Vagina (tissue), 2 donors: ENCODE results near the gene SKIDA1. TPM values are rescaled to one million over a fixed set of nuclear protein-coding genes. Genes with fewer than 3 reads are reported as not detected.
"Not testable (repeated sequence)": the region's sequence is repeated elsewhere in the genome, so short reads cannot be mapped to it uniquely, and the experiment has no call there.

Experiments
- DNase-seq, 2 donors: peaks; one replicate each; pipeline ENCODE4 v3.0.0-alpha.2; 2017; ENCODE audit errors: extremely low spot score in 2 of 2
- H3K27ac ChIP-seq: fragments of 200-600 bp; sonication (generic); one replicate; pipeline ENCODE4 v1.5.1; 2019
- H3K27me3 ChIP-seq: fragments of 200-600 bp; sonication (generic); one replicate; pipeline ENCODE4 v1.5.1; 2019
- H3K36me3 ChIP-seq, 2 donors: fragments of 200-600 bp; sonication (generic); one replicate each; pipeline ENCODE4 v1.5.1; 2017 to 2019
- H3K4me1 ChIP-seq: fragments of 200-600 bp; sonication (generic); one replicate; pipeline ENCODE4 v1.5.1; 2019
- H3K4me3 ChIP-seq, 2 donors: fragments of 200-600 bp; sonication (generic); 1 replicate in 1 of 2; 2 replicates in 1 of 2; pipeline ENCODE4 v1.5.1; 2016 to 2019
- H3K9me3 ChIP-seq: fragments of 200-600 bp; sonication (generic); one replicate; pipeline ENCODE4 v1.5.1; 2019
- CTCF ChIP-seq, 3 experiments: fragments of 450-650 bp in 2 of 3; fragments of 200-600 bp in 1 of 3; sonication (generic) in 1 of 3; IDR thresholded peaks; one replicate each; pipeline ENCODE4 v1.5.1; 2017 to 2019; ENCODE audit warnings: antibody characterized with exemption in 3 of 3, mild to moderate bottlenecking in 2 of 3, moderate library complexity in 2 of 3
- POLR2A ChIP-seq, 2 donors: fragments of 450-650 bp; IDR thresholded peaks; one replicate each; pipeline ENCODE4 v1.6.1; 2017; ENCODE audit warnings: antibody characterized with exemption in 2 of 2, mild to moderate bottlenecking in 2 of 2, moderate library complexity in 2 of 2
- POLR2AphosphoS5 ChIP-seq, 2 donors: sonication (generic); formaldehyde crosslinking; IDR thresholded peaks; one replicate each; pipeline ENCODE4 v1.9.0; 2017; ENCODE audit warnings: antibody characterized with exemption in 2 of 2, mild to moderate bottlenecking in 2 of 2, low read depth in 1 of 2; ENCODE audit not compliant: insufficient read depth in 1 of 2
- intact Hi-C: fragments of 100-400 bp; cut with DNase I; formaldehyde crosslinking; loops from one replicate; pipeline ENCODE4 v1.15.1; 2023
- total RNA-seq: library from RNA; depleted of rRNA; stranded (reverse); fragments of >200 nt; gene quantifications from one replicate; pipeline ENCODE4 v1.2.3, GENCODE V29; 2016

SKIDA1 gene
- total RNA-seq, 1 donor from 2014 or later: 2.7 TPM

GRCh38 chr10:21552638-21553037, 27.2 kb upstream of the SKIDA1 start:
- no peak overlapping the region for H3K27ac ChIP-seq
- no peaks in the 10 kb centered on the region for H3K9me3 ChIP-seq
- peaks cover 8% of the 10 kb centered on the region for H3K4me1 ChIP-seq
- H3K36me3 ChIP-seq: peaks cover 0 to 12% of the 10 kb centered on the region in 2 donors
- no peak for TF ChIP-seq CTCF (IDR thresholded peaks at IDR 0.05)
- TF ChIP-seq POLR2AphosphoS5 (IDR thresholded peaks at IDR 0.05; ENCODE audit: insufficient read depth in 1 of 2, low read depth in 1 of 2): no peak
- TF ChIP-seq POLR2A (IDR thresholded peaks at IDR 0.05): no peak
- H3K4me3 ChIP-seq: no peak overlapping the region
- H3K27me3 ChIP-seq: no peaks in the 10 kb centered on the region
- DNase-seq: no peak
- intact Hi-C loops: no loop called here

GRCh38 chr10:21547246-21547645, 21.8 kb upstream of the SKIDA1 start:
- Histone ChIP-seq H3K36me3 (peaks cover 0 to 39% of the 10 kb centered on the region in 2 donors), H3K27ac (no peak overlapping the region), H3K4me1 (no peaks in the 10 kb centered on the region), H3K27me3 (no peaks in the 10 kb centered on the region), H3K9me3 (no peaks in the 10 kb centered on the region), H3K4me3 (no peak overlapping the region)
- DNase-seq: no peak
- TF ChIP-seq POLR2A (IDR thresholded peaks at IDR 0.05) (no peak), CTCF (IDR thresholded peaks at IDR 0.05) (no peak), POLR2AphosphoS5 (IDR thresholded peaks at IDR 0.05; ENCODE audit: insufficient read depth in 1 of 2, low read depth in 1 of 2) (no peak)
- intact Hi-C loops: no loop called here

GRCh38 chr10:21540701-21541100, 15.2 kb upstream of the SKIDA1 start:
- H3K4me3 ChIP-seq, H3K27ac ChIP-seq, intact Hi-C loops, H3K27me3 ChIP-seq, DNase-seq, H3K9me3 ChIP-seq: not testable (repeated sequence)
- H3K36me3 ChIP-seq: peaks cover 0 to 84% of the 10 kb centered on the region in 2 donors
- H3K4me1 ChIP-seq: peaks cover 12% of the 10 kb centered on the region

GRCh38 chr10:21536874-21537273, 11.4 kb upstream of the SKIDA1 start:
- peaks cover 0 to 46% of the 10 kb centered on the region in 2 donors for H3K36me3 ChIP-seq
- TF ChIP-seq CTCF (IDR thresholded peaks at IDR 0.05): no peak
- TF ChIP-seq POLR2A (IDR thresholded peaks at IDR 0.05): no peak
- no peak for TF ChIP-seq POLR2AphosphoS5 (IDR thresholded peaks at IDR 0.05; ENCODE audit: insufficient read depth in 1 of 2, low read depth in 1 of 2)

GRCh38 chr10:21535976-21536375, 10.5 kb upstream of the SKIDA1 start:
- Histone ChIP-seq H3K4me3 (peak overlapping the region in 1 of 2 donors; percentile 96), H3K4me1 (peaks cover 35% of the 10 kb centered on the region), H3K36me3 (peaks cover 0 to 37% of the 10 kb centered on the region in 2 donors)
- not testable (repeated sequence) for H3K27me3 ChIP-seq, DNase-seq, H3K9me3 ChIP-seq, H3K27ac ChIP-seq
- intact Hi-C loops: loop anchor here (2.0 to 10.0 kb wide), 2 partner anchors 39 to 1559 kb away; partner anchors contain the start of gene MSRB2

More at GRCh38 chr10:21536874-21537273, 11.4 kb upstream of the SKIDA1 start:
- no peaks in the 10 kb centered on the region for H3K9me3 ChIP-seq
- no peak overlapping the region for H3K4me3 ChIP-seq
- no peak overlapping the region for H3K27ac ChIP-seq
- H3K4me1 ChIP-seq: peaks cover 30% of the 10 kb centered on the region
- DNase-seq: no peak
- intact Hi-C loops: loop anchor here (10.0 kb wide), 1 partner anchor 1558 kb away; the partner anchor contains the start of gene MSRB2
- no peaks in the 10 kb centered on the region for H3K27me3 ChIP-seq

GRCh38 chr10:21535494-21535965, 10.0 kb upstream of the SKIDA1 start:
- Histone ChIP-seq H3K9me3 (no peaks in the 10 kb centered on the region), H3K27ac (peak overlapping the region; percentile 96), H3K4me1 (peaks cover 38% of the 10 kb centered on the region), H3K27me3 (no peaks in the 10 kb centered on the region), H3K36me3 (peaks cover 0 to 33% of the 10 kb centered on the region in 2 donors), H3K4me3 (peak overlapping the region; percentile 96 to 97)
- TF ChIP-seq POLR2AphosphoS5 (IDR thresholded peaks at IDR 0.05; ENCODE audit: insufficient read depth in 1 of 2, low read depth in 1 of 2) (no peak), CTCF (IDR thresholded peaks at IDR 0.05) (no peak), POLR2A (IDR thresholded peaks at IDR 0.05) (no peak)
- DNase-seq: no peak
- intact Hi-C loops: loop anchor here (2.0 to 10.0 kb wide), 2 partner anchors 39 to 1559 kb away; partner anchors contain the start of gene MSRB2
